Muscle layer of duodenum (tissue), 2 donors: Measurements from ENCODE around the gene COMT.
"Not testable (repeated sequence)": the region's sequence is repeated elsewhere in the genome, so short reads cannot be mapped to it uniquely, and the experiment has no call there.

ENCODE experiments used
- H3K27ac ChIP-seq: one replicate; pipeline ENCODE4 v1.7.0; 2013; ENCODE audit warnings: mild to moderate bottlenecking, low read length
- H3K27me3 ChIP-seq: one replicate; pipeline ENCODE4 v1.7.0; 2013; ENCODE audit warnings: low read depth, mild to moderate bottlenecking, control low read depth, low read length
- H3K36me3 ChIP-seq, 2 donors: one replicate each; pipeline ENCODE4 v1.7.0; 2013; ENCODE audit warnings: low read length in 2 of 2, control low read depth in 1 of 2, mild to moderate bottlenecking in 1 of 2; ENCODE audit not compliant: insufficient read depth in 2 of 2, control insufficient read depth in 1 of 2
- H3K4me1 ChIP-seq, 2 donors: one replicate each; pipeline ENCODE4 v1.7.0; 2013; ENCODE audit warnings: low read length in 2 of 2, mild to moderate bottlenecking in 2 of 2, control low read depth in 1 of 2, moderate library complexity in 1 of 2; ENCODE audit not compliant: insufficient read depth in 2 of 2, control insufficient read depth in 1 of 2
- H3K4me3 ChIP-seq, 2 donors: one replicate each; pipeline ENCODE4 v1.7.0; 2013; ENCODE audit warnings: low read length in 2 of 2, low read depth in 1 of 2, mild to moderate bottlenecking in 1 of 2
- H3K9me3 ChIP-seq, 2 donors: one replicate each; pipeline ENCODE4 v1.7.0; 2013; ENCODE audit warnings: low read length in 2 of 2, control low read depth in 1 of 2, mild to moderate bottlenecking in 1 of 2; ENCODE audit not compliant: control insufficient read depth in 1 of 2
- donor health status: healthy.

COMT gene

DNA sequence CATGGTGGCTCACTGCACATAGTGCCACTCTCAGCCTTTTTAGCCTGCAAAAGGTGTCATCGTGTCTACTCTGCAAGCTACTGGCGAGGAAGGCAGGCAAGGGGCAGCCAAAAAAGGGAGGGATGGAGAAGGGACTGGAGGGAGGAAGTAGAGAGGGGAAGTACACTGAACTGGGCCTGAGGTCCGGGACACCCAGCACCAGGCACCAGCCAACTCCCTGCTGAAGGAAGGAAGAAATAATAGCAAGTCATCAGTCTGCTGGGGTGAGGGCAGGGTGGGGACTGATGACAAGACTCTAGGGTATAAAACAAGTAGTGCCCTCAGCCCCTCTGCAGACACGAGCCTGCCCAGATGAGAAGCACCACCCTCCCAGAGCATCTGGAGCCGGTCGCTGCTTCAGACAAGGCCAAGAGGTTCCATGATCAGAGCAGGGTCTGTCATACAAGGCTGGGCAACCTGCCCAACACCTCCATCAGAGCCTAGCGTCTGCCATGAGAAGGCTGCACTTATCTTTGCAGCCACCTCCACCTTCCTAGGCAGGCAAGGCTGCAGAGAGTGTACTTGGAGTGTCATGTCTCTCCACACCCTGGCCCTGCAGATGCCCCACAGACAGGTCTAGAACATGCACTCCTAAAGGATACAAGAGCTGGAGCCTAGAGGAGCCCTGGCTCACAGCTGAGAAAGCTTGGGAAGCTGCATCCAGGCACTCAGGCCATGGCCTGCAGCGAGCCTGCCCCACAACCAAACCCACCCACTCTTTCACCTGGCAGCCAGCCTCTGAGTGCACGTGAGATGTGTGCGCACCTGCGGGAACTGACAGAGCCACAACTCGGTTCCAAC lies 9.0 kb upstream of the COMT start:
- Histone ChIP-seq H3K27me3 (no peaks in the 10 kb centered on the region), H3K9me3 (no peaks in the 10 kb centered on the region), H3K4me1 (no peaks in the 10 kb centered on the region), H3K27ac (no peak overlapping the region), H3K4me3 (no peak overlapping the region), H3K36me3 (peaks cover 0 to 12% of the 10 kb centered on the region in 2 donors)

DNA sequence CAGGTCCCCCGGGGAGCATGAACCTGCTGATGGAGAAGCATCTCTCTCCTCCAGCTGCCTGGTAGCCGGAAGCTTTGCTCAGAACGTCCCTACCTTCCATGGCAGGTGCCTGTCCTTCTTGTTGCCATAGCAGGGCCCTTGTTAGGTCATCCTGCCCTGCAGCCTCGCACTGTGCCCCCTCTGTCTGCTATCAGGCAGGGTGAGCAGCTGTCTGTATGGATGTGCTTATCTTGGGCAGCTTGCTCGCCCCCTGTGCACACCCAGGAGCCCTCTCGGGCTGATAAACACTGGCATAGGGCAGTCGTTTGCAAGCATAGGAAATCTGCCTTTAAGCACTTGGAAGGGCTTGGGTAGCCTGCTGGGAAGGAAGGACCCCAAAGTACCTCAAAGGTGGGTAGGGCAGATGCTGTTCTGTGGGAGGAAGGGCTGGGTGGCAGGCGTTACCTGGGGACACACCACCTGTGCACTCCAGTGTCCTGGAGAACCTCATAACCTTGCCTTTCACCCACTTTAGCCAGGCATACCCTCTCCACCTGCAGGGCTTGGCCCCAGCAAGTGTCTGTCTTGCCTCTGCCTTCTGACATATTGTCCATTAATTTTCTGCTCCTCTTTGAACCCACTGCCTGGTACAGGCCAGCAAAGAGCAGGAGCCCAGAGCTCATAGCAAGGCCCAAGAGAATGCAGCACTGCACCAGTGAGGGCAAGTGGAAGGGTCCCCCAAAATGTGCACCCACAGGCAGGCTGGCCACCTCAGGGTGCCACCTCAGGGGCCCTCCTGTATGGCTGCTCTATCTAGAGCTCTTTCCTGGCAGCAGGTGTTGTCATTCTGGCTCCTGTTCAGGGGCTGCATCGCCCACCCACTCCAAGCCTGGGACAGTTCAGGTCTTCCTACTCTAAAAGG lies 8.0 kb upstream of the COMT start:
- Histone ChIP-seq H3K4me3 (no peak overlapping the region), H3K36me3 (peaks cover 0 to 12% of the 10 kb centered on the region in 2 donors), H3K9me3 (no peaks in the 10 kb centered on the region), H3K4me1 (peaks cover 0 to 3% of the 10 kb centered on the region in 2 donors), H3K27ac (no peak overlapping the region), H3K27me3 (no peaks in the 10 kb centered on the region)

DNA sequence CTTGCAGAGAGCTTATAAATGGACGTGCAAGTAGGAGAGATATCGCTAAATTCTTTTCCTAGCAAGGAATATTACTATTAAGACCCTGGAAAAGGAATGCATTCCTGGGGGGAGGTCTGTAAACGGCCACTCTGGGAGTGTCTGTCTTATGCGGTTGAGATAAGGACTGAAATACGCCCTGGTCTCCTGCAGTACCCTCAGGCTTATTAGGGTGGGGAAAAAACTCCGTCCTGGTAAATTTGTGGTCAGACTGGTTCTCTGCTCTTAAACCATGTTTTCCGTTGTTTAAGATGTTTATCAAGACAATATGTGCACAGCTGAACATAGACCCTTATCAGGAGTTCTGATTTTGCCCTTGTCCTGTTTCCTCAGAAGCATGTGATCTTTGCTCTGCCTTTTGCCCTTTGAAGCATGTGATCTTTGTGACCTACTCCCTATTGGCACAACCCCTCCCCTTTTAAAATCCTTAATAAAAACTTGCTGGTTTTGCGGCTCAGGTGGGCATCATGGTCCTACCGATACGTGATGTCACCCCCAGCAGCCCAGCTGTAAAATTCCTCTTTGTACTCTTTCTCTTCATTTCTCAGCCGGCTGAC lies 6.4 kb upstream of the COMT start:
- not testable (repeated sequence) for H3K27ac ChIP-seq, H3K4me1 ChIP-seq, H3K27me3 ChIP-seq, H3K4me3 ChIP-seq, H3K9me3 ChIP-seq
- H3K36me3 ChIP-seq: peaks cover 0 to 12% of the 10 kb centered on the region in 2 donors

DNA sequence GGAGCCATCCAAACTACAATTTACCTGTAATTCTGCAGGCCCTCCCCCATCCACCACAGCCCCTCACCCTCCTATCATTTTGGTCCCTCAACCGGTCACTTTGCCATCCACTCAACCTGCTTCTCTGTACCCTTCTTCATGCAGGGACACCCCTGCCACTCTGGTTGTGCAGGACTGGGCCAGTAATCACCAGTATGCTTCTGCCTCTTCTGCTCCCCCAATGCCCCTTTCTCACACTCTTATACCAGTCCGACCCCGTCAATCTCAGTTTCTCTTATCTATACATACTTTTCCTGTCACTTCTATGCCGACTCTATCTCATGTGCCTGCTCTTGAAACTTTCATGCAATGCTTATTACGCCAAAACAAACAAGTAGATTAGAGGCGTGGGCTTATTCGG lies 5.1 kb upstream of the COMT start:
- Histone ChIP-seq H3K36me3 (peaks cover 0 to 6% of the 10 kb centered on the region in 2 donors), H3K27me3 (no peaks in the 10 kb centered on the region), H3K4me3 (no peak overlapping the region), H3K27ac (no peak overlapping the region), H3K4me1 (peaks cover 5 to 14% of the 10 kb centered on the region in 2 donors), H3K9me3 (no peaks in the 10 kb centered on the region)

DNA sequence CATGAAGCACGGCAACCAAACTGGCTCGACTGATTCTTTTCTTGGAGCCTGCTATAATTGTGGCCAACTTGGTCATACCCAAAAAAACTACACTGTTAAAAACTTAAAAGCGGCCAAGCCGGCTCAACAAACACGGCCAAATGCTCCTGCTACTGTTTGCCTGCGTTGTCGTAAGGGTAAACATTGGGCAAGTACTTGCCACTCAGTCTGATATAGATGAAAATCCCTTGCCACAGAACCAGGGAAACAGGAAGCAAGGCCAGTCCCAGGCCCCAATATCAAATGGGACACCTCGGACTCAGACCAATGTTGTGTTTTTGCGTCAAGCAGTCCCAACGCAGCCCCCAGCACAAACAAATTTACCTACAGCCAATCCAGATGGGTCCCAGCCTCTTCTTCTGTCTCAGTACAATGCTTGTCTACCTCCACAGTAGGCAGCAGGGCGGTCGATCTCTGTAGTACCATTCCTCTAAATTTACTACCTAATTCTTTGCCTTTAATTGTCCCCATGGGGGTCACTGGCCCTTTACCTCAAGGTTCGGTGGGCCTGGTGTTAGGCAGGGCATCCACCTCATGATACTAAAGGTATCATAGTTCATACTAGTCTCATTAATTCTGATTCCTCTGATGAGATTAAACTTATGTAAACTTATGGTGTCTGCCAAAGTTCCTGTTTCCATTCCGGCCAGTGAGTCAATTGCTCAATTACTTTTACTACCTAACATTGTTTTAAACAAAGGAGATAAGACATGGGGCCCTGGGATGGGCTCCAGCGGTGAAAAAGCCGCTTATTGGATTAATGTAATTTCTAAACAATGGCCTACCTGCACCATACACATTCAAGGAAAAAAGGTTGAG lies 3.7 kb upstream of the COMT start:
- peaks cover 0 to 16% of the 10 kb centered on the region in 2 donors for H3K36me3 ChIP-seq
- no peaks in the 10 kb centered on the region for H3K27me3 ChIP-seq
- no peaks in the 10 kb centered on the region for H3K9me3 ChIP-seq
- no peak overlapping the region for H3K27ac ChIP-seq
- no peak overlapping the region for H3K4me3 ChIP-seq
- H3K4me1 ChIP-seq: peaks cover 7 to 15% of the 10 kb centered on the region in 2 donors

DNA sequence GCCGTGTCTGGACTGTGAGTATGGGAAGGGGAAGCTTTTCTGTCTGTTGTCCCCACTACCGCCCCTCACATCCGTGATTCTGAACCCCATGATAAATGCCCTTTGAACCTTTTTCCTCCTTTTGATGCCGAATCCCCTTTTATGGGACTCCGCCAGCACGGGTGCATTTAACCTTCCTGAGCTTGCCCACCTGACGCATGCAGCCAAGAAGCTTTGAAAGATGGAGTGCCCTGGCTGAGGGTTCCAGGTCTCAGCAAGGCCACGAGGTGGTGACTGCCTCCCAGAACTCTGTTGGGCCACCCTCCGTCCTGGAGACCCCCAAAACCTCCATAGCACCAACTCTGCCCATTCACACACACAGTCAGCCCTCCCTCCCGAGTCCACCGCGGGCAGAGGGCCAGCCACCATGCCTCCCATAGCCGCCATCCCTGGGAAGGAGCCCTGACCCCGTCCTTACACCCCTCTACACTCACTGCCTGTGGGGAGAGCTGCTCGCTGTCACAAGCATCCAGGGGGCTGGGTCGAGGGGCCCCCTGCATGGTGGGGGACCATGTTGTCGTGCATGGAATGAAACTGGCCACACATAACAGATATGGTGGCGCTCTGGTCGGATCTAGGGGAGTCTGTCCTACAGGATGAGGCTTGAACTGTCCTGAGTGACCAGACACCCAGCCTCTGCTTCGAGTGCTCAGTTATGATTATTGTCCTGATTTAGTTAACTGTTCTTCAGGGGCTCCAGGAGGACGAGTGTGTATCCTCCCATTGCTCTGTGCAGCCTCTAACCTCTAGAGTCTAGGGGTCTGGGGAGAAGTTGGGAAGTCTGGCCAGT lies 822 bp upstream of the COMT start:
- H3K36me3 ChIP-seq: peaks cover 0 to 19% of the 10 kb centered on the region in 2 donors
- peaks cover 14 to 28% of the 10 kb centered on the region in 2 donors for H3K4me1 ChIP-seq
- peak overlapping the region; percentile 76 to 96 for H3K4me3 ChIP-seq

DNA sequence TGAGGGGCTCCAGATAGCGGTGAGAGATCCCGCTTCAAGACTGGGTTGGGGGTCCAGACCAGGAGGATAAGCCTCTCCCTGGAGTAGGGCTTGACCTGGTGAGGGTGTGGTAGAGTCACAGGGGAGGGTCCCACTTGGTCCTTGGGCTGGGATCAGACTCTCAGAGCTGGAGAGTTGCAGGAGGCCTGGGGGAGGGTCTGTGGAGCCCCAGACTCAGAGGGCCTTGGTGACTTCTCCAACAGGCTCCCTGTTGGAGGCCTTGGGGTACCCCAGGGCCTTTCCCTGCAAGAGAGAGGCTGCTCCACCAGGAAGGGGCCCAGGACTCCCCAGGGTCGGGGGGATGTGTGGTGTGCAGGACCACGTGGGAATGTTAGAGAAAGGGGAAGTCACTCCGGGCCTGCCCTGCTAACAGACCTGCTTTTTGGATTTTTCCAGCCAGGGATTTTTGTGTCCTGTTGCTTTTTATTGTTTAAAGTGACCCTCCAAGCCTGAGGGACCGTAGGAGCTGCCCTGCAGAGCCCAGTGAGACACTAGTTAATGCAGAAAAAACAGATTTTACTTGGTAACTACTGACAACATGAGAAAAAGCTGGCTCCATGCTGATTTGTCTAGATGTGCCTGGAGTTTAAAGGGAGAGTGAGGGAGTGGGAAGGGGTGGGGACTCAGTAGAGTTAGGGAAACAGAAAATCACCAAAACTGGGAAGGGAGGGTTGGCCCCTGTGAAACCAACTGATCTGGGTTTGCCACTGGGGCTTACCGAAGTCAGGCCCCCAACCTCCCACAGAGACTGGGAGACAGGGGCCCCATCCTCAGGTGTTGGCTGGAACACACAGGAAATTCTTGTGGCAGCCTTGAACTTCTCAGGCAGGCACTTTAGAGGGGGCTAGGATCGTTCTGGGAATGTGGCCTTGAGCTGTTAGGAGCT lies 847 bp downstream of the COMT start:
- Histone ChIP-seq H3K4me1 (peaks cover 14 to 28% of the 10 kb centered on the region in 2 donors), H3K4me3 (peak overlapping the region; percentile 76 to 96), H3K27me3 (no peaks in the 10 kb centered on the region), H3K9me3 (no peaks in the 10 kb centered on the region), H3K27ac (peak overlapping the region; percentile 96), H3K36me3 (peaks cover 0 to 15% of the 10 kb centered on the region in 2 donors)

More for the DNA sequence above, 822 bp upstream of the COMT start:
- Histone ChIP-seq H3K9me3 (no peaks in the 10 kb centered on the region), H3K27me3 (no peaks in the 10 kb centered on the region), H3K27ac (peak overlapping the region; percentile 69)

DNA sequence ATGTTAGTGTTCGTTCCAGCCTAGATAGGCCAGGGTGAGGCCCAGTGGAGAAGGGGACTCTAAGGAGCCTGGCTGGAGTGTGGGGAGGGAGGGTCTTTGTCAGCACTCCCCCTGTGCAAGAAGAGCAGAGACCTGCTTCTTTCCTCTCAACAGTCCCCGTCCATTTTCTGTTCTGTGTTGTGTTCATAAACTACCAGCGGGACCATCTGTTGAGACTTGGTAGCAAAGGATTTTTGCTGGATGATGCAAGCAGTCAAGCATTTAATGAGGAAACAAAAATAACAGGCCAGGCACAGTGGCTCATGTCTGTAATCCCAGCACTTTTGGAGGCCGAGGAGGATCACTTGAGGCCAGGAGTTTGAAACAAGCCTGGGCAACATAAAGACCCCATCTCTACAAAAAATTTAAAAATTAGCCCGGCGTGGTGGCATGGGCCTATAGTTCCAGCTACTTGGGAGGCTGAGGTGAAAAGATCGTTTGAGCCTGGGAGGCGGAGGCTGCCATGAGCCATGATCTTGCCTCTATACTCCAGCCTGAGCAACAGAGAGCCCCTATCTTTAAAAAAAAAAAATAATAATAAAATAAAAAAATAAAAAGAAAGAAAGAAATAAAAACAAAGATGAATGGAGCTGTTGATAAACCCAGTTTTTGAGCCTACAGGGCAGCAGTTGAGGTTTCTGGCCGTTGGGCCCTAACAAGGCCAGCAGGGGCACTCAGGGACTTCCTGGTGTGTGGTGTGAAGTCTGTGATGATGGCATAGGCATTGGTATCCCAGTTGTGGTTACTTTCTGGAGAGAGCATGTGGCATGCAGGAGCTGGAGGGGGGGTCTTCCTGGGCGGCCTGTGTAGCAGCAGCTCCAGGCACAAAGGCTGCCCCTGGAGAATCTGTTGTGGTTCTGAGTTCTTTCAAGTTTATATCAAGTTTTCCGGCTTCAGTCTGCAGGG lies 1.8 kb downstream of the COMT start:
- Histone ChIP-seq H3K27me3 (no peaks in the 10 kb centered on the region), H3K9me3 (no peaks in the 10 kb centered on the region), H3K4me1 (peaks cover 14 to 28% of the 10 kb centered on the region in 2 donors), H3K27ac (peak overlapping the region; percentile 96), H3K36me3 (peaks cover 0 to 13% of the 10 kb centered on the region in 2 donors), H3K4me3 (peak overlapping the region; percentile 76 to 96)
